ENCODE data around the gene CELF2. TPM values are rescaled to one million over a fixed set of nuclear protein-coding genes. Genes with fewer than 3 reads are reported as not detected.

Gene CELF2
- total and polyA plus RNA-seq, 9 of the 15 experiments (the other 6 are each of a cell fraction or from before 2014, with no cell fraction given), result 4.0 to 20.3 (median 11.1) TPM

DNA sequence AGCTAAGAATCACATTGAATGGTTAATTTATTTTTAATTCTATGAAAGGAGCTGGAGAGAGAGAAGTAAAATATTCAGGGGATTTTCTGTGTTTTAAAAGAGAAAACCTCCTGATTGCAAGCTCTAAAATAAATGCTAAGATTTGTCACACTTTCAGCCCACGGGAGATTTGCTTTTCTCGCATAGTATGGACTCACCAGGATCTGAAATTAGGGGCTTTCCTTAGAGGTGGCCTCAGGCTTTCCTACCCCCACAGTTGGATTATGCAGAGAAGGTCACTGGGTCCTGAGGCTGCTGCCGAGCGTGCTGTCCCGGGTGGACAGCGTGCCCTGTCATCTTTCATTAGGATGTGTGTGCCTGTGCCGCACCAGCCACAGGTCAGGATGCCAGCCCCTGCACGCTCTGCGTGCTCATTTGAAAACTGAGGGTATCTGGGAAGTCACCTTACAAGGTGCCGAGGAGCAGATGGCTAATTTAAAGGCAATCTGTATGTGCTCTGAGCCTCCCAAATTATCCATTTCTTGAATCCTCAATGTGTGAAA, 258.8 kb downstream of the CELF2 start (continued):
- TF ChIP-seq, protein P1, sequence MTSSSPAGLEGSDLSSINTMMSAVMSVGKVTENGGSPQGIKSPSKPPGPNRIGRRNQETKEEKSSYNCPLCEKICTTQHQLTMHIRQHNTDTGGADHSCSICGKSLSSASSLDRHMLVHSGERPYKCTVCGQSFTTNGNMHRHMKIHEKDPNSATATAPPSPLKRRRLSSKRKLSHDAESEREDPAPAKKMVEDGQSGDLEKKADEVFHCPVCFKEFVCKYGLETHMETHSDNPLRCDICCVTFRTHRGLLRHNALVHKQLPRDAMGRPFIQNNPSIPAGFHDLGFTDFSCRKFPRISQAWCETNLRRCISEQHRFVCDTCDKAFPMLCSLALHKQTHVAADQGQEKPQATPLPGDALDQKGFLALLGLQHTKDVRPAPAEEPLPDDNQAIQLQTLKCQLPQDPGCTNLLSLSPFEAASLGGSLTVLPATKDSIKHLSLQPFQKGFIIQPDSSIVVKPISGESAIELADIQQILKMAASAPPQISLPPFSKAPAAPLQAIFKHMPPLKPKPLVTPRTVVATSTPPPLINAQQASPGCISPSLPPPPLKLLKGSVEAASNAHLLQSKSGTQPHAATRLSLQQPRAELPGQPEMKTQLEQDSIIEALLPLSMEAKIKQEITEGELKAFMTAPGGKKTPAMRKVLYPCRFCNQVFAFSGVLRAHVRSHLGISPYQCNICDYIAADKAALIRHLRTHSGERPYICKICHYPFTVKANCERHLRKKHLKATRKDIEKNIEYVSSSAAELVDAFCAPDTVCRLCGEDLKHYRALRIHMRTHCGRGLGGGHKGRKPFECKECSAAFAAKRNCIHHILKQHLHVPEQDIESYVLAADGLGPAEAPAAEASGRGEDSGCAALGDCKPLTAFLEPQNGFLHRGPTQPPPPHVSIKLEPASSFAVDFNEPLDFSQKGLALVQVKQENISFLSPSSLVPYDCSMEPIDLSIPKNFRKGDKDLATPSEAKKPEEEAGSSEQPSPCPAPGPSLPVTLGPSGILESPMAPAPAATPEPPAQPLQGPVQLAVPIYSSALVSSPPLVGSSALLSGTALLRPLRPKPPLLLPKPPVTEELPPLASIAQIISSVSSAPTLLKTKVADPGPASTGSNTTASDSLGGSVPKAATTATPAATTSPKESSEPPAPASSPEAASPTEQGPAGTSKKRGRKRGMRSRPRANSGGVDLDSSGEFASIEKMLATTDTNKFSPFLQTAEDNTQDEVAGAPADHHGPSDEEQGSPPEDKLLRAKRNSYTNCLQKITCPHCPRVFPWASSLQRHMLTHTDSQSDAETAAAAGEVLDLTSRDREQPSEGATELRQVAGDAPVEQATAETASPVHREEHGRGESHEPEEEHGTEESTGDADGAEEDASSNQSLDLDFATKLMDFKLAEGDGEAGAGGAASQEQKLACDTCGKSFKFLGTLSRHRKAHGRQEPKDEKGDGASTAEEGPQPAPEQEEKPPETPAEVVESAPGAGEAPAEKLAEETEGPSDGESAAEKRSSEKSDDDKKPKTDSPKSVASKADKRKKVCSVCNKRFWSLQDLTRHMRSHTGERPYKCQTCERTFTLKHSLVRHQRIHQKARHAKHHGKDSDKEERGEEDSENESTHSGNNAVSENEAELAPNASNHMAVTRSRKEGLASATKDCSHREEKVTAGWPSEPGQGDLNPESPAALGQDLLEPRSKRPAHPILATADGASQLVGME (CRISPR knock-in tag; IDR thresholded peaks at IDR 0.05), result no peak
- TF ChIP-seq, protein P2, sequence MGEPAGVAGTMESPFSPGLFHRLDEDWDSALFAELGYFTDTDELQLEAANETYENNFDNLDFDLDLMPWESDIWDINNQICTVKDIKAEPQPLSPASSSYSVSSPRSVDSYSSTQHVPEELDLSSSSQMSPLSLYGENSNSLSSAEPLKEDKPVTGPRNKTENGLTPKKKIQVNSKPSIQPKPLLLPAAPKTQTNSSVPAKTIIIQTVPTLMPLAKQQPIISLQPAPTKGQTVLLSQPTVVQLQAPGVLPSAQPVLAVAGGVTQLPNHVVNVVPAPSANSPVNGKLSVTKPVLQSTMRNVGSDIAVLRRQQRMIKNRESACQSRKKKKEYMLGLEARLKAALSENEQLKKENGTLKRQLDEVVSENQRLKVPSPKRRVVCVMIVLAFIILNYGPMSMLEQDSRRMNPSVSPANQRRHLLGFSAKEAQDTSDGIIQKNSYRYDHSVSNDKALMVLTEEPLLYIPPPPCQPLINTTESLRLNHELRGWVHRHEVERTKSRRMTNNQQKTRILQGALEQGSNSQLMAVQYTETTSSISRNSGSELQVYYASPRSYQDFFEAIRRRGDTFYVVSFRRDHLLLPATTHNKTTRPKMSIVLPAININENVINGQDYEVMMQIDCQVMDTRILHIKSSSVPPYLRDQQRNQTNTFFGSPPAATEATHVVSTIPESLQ (CRISPR knock-in tag; IDR thresholded peaks at IDR 0.05), result no peak
- TF ChIP-seq, protein P3, sequence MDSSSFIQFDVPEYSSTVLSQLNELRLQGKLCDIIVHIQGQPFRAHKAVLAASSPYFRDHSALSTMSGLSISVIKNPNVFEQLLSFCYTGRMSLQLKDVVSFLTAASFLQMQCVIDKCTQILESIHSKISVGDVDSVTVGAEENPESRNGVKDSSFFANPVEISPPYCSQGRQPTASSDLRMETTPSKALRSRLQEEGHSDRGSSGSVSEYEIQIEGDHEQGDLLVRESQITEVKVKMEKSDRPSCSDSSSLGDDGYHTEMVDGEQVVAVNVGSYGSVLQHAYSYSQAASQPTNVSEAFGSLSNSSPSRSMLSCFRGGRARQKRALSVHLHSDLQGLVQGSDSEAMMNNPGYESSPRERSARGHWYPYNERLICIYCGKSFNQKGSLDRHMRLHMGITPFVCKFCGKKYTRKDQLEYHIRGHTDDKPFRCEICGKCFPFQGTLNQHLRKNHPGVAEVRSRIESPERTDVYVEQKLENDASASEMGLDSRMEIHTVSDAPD (CRISPR knock-in tag; IDR thresholded peaks at IDR 0.05), result no peak

All from K562 (cell line).